RPMI8226 (cell line): ENCODE measurements around the gene DPM3.

ENCODE experiments used
- DNase-seq: peaks from one replicate; pipeline ENCODE4 v3.0.0-alpha.2; 2015

The DPM3 gene

DNA sequence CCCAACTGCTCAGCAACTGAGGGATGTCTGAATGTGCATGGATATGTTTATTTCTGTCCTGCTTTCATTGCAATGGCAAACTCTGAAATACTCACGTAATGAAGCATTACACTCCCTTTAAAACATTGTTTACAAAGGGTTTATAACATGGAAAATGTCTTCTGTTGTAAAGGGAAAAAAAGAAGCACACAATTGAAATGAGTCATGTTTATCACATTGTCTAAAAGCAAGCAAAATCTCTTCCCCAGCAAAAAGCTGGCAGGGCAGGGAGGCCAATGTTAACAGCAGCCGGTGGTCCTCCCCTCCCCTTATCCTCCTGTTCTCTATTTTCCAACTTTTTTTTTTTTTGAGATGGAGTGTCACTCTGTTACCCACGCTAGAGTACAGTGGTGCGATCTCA lies 16.5 kb downstream of the DPM3 start:
- no peak for DNase-seq

DNA sequence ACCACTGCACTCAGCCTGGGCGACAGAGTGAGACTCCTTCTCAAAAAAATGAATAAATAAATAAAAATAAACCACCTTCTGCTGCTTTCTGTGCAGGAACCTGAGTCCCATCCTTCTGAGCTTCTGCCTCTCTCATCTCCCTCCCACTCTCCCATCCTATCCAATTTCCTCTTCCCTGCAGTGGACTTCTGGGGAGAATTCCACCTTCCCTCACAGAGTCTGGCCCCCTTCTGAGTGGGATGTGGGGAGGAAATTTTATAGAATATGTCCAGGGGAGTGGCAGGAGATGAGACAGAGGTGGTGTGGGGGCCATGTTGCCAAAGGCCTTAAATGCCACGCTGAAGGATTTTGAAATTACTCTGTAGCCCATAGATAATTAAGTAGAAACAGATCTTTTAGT lies 18.0 kb downstream of the DPM3 start:
- no peak for DNase-seq

DNA sequence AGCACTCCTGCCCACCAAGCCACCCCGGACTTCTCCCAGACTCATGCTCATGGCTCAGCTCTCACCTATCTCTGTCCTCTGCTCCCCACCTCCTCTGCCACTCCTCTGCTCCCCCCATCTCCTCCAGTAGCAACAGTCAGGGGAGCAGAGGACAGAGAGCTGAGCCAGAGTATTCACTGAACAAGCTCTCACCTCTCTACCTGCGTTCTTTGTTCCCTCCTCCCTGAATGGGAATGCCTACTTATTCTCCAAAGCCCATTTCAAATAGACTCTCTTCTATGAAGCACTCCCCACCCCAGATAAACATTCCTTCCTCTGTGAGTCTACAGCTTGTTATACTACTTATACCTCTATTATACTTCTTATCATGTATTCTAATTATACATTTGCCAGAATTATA lies 19.1 kb downstream of the DPM3 start:
- DNase-seq, result no peak

DNA sequence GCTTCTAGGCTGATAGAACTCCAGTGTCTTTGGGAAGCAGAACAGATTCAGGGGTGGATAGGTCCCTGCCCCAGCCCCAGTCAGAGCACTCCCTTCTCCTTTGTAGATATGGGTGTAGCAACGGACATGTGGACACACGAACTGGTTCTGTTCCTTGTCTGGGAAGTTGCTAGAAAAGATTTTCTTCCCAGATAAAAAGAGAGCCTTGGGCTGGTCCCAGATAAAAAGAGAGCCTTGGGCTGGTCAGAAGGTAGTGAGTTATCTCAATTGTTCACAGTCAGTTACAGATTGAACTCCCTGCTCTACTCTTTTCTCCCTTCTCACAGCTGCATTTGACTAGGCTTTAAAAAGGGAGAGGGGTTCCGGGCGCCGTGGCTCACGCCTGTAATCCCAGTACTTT lies 20.1 kb downstream of the DPM3 start:
- DNase-seq, result no peak

DNA sequence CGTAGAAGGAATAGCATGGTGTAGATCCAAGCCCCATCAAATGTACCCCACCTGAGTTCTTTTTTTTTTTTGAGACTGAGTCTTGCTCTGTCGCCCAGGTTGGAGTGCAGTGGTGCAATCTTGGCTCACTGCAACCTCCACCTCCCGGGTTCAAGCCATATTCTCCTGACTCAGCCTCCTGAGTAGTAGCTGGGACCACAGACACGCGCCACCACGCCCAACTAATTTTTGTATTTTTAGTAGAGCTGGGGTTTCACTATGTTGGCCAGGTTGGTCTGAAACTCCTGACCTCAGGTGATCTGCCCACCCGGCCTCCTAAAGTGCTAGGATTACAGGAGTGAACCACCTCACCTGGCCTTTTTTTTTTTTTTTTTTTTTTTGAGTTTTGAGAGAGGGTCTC lies 22.2 kb downstream of the DPM3 start:
- DNase-seq, result peak; percentile 67

DNA sequence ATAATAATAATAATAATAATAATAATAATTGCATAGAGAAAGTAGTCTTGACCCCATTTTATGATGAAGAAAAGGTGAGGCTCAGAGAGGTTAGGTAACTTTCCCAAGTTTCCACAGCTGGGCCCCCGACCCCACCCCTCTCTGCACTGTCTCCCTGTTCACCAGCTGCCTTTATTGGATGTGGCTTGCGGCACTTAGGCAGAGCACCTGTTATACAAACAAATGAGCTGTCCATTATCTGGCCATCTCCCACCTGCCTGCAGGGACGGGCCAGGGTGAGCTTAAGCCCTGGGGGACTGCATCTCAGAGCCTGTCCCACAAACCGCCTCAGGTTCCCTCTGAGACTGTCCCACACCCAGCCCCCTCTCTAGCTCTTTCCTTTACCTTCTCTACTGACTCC lies 22.7 kb downstream of the DPM3 start:
- peak; percentile 50 for DNase-seq

DNA sequence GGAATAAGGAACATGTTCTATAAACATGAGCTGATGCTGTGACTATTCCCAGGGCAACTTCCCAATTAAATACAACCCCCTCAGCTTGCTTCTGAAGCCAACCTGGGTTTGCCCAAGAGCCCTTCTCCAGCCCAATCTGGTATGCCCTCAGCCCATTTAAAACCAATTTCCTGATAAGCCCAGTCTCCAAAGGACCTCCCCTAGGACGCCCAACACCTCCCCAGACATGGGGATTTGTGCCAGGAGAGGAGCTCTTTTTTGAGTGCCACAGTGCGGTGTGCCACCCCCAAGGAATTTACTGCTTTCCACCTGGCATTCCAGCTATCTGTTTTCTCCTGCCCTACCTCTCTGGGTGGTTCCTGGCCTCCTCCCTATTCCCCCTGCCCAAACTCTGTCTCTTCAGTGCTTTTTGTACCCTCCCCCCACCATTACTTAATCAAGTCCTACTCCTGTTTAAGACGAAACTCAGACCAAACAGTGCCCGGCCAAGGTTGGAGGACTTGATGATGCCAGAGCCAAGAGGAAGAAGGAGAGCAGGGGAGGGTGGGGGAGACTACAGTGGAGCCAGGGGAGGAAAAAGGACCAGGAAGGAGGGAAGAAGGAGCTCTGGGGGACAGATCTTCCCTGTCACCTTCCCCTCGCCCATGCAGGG lies 24.1 kb downstream of the DPM3 start:
- DNase-seq, result no peak

DNA sequence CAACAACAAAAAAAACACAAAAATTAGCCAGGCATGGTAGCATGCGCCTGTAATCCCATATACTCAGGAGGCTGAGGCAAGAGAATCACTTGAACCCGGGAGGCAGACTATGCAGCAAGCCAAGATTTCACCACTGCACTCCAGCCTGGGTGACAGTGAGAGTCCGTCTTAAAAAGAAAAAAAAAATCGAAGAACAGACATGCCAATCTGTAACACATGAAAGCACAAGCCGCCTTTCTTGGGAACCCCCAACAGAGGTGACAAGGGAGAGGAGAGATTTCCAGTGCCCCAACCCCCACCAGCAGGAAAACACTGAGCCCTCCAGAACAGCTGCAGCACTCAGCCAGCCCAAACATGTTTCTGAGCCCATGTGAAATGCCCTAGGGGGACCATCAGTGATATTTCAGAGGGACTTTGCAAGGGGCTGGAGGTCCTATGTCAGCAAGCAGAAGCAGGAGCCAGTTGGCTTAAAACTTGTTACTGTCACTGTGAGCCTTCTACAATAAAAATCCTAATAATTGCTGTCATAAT lies 26.8 kb downstream of the DPM3 start:
- DNase-seq, result no peak

DNA sequence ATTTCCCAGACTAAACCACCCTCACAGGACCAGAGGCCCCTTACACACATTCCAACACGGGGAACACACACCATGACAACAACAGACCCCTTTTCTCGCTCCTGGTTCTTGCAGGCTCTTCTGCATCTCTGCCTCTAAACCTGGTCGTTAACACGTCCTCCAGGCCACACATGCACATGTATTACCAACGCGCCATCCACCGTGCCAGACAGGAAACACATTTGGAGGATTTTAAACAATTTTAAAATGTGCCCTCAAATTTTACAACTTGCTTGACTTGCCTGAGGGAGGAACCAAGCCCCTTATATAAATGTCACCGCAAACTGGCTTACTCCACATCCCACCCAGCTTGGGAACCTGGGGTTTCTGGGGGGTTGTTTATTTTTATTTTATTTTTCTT lies 29.5 kb downstream of the DPM3 start:
- DNase-seq, result no peak

DNA sequence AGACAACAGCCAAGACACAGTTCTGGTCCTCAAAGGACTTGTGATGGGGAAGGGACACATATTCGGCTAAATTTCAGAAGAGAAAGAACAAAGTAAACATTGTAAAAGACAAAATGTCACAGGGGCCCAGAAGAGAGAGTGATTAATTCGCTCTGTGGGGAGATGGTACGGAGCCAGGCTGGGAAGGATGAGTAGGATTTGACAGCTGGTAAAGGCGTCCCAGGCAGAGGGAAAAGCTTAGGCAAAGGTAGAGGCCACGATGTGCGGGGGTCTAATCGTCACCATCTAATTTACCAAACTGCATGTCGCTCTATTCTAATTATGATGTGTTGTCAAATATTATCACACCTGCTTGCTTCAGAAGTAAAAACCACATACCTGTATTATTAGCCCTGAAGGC lies 29.9 kb downstream of the DPM3 start:
- no peak for DNase-seq

DNA sequence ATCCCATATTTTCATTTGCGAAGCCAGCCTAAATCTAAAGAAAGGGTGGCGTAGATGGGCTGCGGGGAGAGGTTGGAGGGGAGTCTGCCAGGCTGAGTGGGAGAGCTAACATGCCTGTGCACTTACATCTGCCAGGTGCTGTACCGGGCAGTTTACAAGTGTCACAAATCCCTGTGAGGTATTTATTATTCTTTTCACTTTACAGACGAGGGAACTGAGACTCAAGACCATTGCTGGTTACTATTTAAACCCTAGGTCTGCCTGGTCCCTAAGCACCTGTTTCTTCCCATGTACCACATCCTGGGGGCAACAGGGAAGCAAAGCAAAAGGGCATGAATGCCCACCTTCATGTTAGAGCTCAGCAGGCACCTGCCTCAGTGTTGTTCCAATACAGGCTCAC lies 32.0 kb downstream of the DPM3 start:
- DNase-seq, result no peak

DNA sequence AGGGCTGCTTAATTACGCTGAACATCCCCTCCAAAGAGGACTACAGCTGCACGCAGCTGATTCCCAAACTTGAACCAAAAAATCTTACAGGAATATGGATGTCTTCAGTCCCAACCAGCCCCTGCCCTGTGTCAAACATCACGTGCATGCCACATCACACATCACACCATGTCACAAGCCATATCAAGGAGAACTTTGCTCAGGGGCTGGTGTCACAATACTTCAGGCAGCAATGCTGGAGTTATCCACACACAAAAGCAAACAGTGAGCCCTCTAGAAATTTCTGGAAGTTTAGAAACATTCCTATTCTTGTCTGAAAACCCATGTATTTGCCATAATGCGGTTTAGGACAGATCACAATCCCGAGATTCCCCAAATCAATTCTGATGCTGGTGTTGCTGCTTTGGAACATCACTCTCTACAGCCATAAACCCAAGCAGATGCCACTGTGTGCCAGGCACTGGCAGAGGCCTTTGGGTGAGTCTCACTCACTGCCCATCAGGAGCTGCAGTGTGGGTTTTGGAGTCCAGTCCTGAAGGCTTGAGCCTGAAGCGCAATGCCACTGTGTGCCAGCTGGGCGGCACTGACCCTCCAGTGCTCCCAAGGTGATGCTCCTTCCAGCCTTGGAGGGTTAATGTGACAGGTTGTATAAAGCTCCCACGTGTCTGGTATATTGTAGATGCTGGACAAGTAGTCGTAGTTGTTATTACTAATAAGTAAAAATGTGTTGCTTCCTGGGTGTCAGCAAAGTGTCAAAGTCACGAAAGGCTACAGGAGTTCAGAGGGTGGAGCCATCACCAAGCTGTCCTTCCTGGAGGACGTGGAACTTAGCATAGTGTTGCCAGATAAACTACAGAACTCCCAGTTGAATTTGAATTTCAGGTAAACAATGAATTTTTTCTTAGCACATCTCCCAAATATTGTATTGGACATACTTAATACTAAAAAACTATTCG lies 32.7 kb downstream of the DPM3 start:
- DNase-seq, result no peak

DNA sequence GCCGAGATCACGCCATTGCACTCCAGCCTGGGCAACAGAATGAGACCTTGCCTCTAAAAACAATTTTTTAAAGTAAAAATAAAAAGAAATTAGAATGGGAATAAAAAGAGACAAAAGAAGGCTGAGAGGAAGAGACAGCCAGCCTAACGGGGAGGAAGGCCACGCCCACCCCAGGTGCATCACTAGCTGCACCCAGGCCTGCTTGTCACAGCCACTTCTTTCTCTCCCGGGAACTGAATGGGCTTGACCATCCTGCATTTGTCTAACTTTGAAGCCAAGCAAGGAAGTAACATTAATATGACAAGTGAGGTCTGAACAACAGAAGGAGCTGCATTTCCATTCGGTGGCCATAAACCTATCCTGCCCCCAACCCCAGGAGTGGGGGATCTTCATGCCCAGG lies 33.5 kb downstream of the DPM3 start:
- peak; percentile 68 for DNase-seq

DNA sequence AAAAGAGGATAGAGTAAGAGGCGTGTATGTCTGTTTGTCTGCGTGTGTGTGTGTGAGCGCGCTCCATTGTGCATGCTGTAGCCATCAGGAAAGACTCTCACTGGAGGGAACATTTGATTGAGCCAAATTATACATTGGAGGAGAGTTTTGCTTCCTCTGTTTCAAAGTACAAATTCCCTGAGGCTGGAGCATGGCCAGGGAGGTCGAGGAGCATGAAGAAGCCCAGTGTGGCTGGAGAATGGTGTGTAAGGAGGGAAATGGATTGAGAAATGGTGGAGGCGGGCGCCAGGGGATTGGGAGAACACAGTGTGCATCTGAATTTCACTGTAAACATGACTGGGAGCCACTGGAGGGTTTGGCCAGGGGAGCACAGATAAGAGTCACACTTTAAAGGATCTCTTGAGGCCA lies 34.7 kb downstream of the DPM3 start:
- no peak for DNase-seq

DNA sequence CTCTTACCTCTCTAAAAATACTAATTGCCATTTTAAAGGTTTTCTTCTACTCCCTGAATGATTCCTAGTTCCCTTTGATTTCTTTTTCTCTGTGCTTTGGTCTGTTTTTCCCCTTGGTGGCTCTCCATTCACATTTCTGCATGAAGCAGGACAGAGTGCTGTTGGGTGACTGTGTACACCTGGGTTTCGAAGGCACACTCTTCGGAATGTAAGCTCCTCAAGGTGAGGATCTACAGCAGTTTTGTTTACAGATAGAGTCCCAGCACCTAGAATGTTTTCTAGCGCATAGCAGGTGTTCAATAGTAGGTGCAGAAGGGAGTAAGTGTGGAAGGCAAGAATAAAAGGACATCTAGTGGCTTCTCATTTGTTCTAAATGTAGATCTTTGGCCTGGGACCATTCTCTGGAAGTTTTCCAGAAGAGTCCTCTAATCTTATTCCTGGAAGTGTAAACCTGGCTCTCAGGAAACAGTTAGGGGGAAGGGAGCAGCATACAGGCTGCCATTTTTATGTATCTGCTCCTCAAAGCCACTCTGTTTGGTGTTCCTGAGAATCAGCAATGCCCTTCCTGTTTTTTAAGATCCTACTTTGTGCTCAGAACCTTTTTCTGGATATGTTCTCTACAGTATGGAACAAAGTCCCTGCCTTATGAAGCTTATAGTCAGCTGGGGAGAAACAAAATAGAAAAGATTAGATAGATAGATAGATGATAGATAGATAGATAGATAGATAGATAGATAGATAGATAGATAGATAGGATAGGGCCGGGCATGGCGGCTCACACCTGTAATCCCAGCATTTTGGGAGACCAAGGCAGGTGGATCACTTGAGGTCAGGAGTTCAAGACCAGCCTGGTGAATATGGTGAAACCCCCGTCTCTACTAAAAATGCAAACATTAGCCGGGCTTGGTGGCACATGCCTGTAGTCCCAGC lies 35.5 kb downstream of the DPM3 start:
- DNase-seq, result peak; percentile 54

DNA sequence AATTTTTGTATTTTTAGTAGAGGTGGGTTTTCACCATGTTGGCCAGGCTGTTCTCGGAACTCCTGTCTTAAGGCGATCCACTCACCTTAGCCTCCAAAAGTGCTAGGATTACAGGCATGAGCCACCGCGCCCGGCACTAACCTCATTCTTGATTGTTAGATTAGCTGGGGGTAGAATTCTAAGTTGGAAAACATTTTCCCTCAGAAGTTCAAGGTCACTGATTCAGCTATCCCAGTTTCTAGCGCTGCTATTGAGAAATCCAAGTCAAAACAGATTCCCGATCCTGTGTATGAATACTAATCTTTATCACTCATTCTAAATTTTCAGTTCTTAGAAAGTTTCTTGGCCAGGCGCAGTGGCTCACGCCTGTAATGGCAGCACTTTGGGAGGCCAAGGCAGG lies 37.0 kb downstream of the DPM3 start:
- DNase-seq, result no peak

DNA sequence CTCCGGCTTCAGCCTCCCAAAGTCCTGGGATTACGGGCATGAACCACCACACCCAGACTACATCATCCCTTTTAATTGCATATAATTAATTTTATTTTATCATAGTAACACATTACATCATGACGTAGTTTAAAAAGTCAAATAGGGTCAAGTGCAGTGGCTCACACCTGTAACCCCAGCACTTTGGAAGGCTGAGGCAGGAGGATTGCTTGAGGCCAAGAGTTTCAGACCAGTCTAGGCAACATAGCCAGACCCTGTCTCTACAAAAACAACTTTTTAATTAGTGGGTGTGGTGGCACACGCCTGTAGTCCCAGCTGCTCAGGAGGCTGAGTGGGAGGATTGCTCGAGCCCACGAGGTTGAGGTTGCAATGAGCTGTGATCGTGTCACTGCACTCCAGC lies 41.0 kb downstream of the DPM3 start:
- DNase-seq, result no peak

DNA sequence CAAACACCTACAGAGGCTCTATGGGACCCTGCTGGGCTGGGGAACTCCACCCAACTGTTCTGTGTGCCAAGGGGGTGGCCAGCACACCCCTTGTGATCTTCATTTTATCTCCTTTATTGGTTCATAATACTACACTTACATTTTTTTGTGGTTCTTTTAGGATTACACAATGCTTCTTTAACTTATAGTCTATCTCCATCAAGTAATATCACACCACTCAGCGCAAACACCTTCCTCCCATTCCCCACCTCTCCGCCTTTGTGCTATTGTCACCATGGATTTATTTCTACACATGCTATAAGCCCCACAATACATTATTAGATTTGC lies 45.7 kb downstream of the DPM3 start:
- DNase-seq, result no peak

DNA sequence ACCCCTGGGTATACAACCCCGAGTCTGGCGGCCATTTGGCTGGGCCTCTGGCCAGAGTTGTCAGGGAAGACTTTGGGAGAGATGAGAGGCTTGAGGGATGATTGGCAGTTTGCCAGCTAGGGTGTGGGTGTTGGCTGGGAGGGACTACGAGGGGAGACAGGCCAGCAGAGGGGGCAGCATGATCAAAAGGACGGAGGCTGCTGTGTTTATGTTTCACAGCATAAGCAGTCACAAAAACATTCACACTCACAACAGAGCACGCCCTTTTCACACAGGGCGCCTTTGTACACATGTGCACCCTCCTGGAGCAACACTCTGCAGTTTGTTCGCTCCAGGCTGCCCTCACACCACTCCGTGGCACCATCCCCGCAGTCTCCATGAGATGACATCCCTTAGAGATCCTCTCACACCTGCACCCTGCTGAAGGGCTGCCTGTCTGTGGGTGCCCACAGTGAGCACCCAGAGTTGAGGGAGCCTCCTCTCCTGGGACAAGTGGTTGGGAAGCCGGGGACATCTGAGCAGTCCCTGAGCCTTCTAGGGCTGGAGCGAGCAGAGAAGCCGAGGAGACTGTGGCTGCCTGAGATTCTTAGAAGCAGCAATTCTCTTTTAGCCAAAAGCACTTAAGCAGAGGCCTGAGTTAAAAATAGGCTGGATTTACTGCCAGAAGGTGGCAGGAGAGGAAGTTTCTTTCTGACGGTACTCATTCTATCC lies 46.3 kb downstream of the DPM3 start:
- peak; percentile 77 for DNase-seq

DNA sequence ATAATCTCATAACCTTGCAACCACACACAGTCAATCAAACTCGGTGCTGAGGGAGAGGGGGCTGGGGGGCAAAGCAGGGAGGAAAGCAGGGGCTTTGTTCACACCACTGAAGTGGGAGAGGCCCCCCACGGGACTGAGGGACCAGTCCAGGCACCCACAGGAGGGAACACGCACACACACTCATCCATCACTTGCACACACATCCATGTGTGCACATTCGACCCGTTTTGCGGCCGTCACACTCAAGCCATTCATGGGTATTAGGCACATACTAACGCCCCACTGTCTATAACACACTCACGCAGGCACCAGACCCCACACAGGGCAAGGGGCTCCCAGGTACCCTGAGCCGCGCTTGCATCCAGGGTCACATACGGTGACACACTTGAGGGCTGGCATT lies 47.7 kb downstream of the DPM3 start:
- no peak for DNase-seq

DNA sequence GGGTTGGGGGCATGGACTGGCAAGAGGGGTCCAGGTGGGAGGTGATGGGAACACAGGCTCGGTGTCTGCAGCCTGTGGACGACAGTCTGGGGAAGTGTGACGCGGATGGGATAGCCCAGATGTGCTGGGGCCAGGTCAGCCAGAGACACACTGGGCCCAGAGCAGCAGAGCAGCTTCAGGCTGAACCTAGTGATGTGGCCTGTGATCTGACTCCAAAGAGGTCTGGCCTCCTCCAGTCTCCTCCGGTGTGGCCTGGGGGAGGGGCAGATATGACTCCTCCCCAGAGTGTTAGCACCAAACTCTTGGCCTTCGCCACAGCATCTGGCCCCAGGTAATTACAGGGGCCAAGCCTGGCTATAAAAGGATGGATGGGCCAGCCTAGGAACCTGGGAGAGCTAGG lies 48.2 kb downstream of the DPM3 start:
- no peak for DNase-seq
